ENCODE data around the gene ANAPC2.

Gene ANAPC2

DNA sequence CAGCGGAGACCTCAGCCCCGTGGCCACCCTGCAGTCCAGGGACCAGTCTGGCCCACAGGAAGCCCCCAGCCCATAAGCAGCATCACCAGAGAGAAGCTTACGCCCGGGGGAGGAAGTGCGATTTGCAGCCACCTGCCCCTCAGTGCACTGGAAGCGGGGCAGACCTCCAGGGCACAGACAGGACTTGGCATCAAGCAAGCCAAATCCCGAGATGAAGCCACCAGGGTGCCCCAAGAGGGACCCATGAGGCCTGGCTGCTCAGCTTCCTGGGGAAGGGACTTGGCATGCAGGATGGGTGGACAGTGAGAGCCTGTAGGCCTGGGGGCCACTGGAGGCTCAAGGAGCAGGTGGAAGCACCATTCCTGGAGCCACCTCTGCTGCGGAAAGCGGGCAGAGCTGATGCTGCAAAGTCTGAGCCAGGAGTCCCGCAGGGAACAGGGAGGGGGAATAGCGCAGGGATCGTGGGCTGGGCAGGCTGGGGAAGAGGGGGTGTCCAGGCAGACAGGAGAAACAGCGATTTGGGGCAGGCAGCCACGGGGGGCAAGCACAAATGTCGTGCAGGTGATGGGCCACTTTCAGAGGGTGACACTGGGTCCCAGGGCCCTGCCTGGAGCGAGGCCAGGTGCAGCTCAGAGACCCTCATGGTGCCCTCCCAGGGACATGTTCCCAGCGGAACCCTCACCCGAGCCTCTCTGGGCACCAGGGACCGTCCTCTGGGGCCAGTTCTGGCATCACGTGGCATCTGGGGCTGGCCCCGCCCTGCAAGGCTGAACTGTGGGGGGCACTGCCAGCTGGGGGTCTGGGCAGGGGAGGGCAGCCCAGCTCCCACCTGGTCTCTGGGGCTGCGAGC is 21.8 kb downstream of the ANAPC2 start:
- H3K4me3 ChIP-seq (ENCODE audit: low read depth, low read length), result no peak overlapping the region
- no peak for DNase-seq (ENCODE audit: low read depth, low spot score)
- TF ChIP-seq CTCF (IDR thresholded peaks at IDR 0.05; ENCODE audit: low read depth, low read length), result no peak
- in situ Hi-C loops (cut with HindIII; ENCODE audit: low sequenced_read_pairs), result no loop called here

GRCh38 chr9:137165250-137165836 is 23.0 kb downstream of the ANAPC2 start:
- TF ChIP-seq CTCF (IDR thresholded peaks at IDR 0.05; ENCODE audit: low read depth, low read length), result no peak
- DNase-seq (ENCODE audit: low read depth, low spot score), result no peak
- H3K4me3 ChIP-seq (ENCODE audit: low read depth, low read length), result no peak overlapping the region
- in situ Hi-C loops (cut with HindIII; ENCODE audit: low sequenced_read_pairs), result no loop called here

DNA sequence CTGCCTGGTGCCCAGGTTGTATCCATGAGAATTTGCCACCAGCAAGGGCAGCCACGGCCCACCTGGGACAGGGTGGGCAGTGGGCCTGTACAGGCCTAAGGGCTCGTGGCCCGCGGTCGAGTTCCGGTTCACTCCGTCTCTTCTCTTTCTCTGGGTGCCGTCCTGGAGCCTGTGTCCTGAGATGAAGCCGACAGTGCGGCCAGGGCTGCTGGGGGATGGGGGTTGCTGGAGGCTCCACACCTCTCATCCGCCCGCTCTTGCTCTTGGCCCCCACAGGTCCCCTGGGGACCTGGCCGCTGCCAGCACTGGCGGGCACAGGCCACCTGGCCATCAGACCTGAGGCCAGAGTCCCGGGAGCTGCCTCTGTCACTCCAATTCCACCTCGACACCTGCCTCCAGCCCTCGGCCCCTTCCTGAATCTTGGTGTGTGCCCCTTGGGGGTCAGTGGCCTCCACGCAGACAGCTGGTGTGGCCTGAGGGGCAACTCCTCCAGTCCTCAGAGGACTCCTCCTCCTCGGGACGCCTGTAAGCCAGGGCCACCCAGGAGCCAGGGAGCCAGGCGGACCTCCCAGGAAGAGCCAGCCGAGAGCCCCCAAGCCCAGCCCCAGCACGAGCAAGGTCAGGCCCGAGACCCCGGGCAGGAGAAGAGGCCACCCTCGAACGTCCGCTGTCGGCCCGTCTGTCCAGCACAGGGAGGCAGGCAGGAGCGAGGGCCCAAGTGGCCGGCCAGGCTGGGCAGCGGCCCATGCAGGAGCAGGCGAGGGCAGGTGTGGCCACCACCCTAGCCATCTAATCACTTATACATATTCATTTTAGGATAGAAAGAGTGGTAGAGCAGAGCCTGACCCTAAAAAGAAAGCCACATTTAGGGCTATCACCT is 23.8 kb downstream of the ANAPC2 start:
- TF ChIP-seq CTCF (IDR thresholded peaks at IDR 0.05; ENCODE audit: low read depth, low read length), result no peak
- no peak overlapping the region for H3K4me3 ChIP-seq (ENCODE audit: low read depth, low read length)
- DNase-seq (ENCODE audit: low read depth, low spot score), result no peak
- in situ Hi-C loops (cut with HindIII; ENCODE audit: low sequenced_read_pairs), result no loop called here

- TF ChIP-seq CTCF (IDR thresholded peaks at IDR 0.05; ENCODE audit: low read depth, low read length), result no peak
- in situ Hi-C loops (cut with HindIII; ENCODE audit: low sequenced_read_pairs), result no loop called here
Measured at GRCh38 chr9:137163805-137164204, 24.6 kb downstream of the ANAPC2 start.

GRCh38 chr9:137163365-137163715 is 25.0 kb downstream of the ANAPC2 start:
- no peak overlapping the region for H3K4me3 ChIP-seq (ENCODE audit: low read depth, low read length)
- in situ Hi-C loops (cut with HindIII; ENCODE audit: low sequenced_read_pairs), result no loop called here
- DNase-seq (ENCODE audit: low read depth, low spot score), result no peak
- TF ChIP-seq CTCF (IDR thresholded peaks at IDR 0.05; ENCODE audit: low read depth, low read length), result no peak

More at GRCh38 chr9:137163805-137164204, 24.6 kb downstream of the ANAPC2 start:
- no peak for DNase-seq (ENCODE audit: low read depth, low spot score)
- H3K4me3 ChIP-seq (ENCODE audit: low read depth, low read length), result no peak overlapping the region

- no peak overlapping the region for H3K4me3 ChIP-seq (ENCODE audit: low read depth, low read length)
- in situ Hi-C loops (cut with HindIII; ENCODE audit: low sequenced_read_pairs), result no loop called here
- no peak for DNase-seq (ENCODE audit: low read depth, low spot score)
- TF ChIP-seq CTCF (IDR thresholded peaks at IDR 0.05; ENCODE audit: low read depth, low read length), result no peak
Measured at GRCh38 chr9:137162505-137163364, 25.6 kb downstream of the ANAPC2 start.

All from astrocyte of the spinal cord (primary cell).